HS-5 (cell line): ENCODE results near the gene RPS27.

ENCODE experiments used
- DNase-seq: peaks from one replicate; pipeline ENCODE4 v3.0.0-alpha.2; 2012; ENCODE audit warnings: low read depth

The RPS27 gene

DNA sequence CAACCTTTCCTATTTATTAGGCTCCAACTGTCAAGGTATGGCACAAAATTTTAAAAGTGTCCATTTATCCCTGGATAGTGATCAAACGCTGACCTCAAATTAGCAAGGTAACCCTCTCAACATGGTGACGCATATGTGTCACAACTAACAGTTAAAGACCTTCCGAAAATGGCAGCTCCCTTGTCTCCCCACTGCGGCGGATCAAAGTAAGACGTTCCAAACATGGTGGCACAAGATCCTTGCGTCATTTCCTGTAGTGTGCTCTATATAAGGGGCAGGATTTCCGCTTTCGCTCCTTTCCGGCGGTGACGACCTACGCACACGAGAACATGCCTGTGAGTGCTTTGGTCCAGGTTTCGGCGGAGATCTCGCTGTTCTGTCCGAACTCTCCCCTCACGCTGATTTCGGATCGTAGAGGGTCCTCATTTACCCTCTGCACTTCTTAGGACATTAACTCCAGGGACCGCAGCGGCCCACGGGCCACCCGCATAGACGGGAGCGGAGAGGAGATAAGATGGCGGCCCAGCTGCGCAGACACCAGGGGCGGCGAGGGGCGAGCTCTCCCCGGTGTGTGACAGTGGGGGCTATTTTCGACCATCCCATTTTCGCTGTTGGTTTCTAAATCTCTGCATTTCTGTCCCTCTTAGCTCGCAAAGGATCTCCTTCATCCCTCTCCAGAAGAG, at the start of gene RPS27:
Gene RPS27, plus strand, starts transcription at position 295 of the 683 bp plus-strand sequence. Its CDS starts 35 bp downstream, at position 330.
- peak; percentile 93 for DNase-seq

DNA sequence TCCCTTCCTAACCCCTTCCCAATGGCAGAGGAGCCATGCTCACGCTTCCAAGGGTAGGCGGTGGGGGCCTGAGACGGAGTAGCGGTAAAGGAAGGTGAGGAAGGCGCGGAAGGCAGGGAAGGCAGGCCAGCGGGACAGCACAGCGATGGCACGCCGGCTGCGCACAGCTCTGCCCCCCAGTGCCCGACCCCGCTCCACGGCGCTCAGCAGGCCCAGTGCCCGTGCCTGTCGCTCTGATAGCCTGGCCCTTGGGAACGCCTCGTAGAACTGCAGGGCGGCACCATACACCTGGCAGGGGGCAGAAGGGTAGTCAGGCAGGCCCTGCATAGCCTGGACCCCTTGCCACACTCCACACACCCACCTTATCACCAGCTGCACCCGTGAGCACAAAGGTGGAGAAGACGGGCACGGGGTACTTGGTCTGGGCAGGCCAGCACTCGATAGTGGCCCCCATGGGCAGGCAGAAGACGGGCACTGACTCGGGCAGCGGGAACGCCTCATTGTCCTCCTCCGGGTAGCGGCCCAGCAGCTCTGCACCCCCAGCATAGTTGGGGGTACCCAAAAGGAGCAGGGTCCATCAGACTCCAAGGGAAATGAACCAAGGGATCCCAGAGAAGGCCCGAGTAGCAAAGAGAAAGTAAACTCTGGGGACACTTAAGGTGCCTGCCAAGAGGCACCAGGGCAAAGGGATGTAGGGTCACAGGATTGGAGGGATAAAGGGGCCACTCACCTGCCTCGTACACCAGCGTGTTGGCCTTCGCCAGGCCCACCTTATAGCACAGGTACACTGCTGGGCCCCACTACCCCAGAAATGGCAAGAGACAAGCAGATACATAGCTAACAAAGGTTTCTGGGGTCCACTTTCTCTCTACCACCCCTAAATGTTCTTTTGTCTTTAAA, 48.5 kb upstream of the RPS27 start:
- DNase-seq: no peak

DNA sequence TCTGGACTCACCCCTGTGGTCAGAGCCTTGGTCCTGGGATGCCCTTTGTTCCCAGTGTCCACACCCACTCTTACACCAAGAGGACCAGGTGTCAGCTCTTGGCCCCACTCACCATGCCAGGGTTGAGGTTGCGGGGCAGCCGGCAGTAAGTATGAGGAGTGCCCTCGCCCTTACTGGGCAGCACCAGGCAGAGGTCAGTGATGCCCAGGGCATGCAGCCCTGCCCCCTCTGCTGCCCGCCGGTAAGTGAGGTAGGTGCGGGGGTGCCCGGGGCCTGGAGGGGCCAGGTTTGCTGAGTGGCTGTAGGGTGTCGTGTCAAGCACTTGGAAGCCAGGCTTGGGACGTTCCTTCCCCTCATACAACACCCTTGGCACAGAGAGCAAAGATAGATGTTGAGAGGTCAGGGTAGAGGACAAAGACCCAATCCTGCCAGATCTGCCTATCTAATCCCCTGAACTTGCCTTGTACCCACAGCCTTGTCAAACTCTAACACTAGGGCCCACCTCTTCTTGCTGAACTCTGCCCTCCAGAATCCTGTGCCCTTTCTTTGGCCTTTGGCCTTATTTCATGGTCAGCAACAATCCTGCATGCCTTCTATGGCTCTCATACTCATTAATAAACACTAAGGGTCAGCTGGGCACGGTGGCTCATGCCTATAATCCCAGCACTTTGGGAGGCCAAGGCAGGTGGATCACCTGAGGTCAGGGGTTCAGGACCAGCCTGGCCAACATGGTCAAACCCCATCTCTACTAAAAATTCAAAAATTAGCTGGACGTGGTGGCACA, 47.6 kb upstream of the RPS27 start:
- DNase-seq: no peak

DNA sequence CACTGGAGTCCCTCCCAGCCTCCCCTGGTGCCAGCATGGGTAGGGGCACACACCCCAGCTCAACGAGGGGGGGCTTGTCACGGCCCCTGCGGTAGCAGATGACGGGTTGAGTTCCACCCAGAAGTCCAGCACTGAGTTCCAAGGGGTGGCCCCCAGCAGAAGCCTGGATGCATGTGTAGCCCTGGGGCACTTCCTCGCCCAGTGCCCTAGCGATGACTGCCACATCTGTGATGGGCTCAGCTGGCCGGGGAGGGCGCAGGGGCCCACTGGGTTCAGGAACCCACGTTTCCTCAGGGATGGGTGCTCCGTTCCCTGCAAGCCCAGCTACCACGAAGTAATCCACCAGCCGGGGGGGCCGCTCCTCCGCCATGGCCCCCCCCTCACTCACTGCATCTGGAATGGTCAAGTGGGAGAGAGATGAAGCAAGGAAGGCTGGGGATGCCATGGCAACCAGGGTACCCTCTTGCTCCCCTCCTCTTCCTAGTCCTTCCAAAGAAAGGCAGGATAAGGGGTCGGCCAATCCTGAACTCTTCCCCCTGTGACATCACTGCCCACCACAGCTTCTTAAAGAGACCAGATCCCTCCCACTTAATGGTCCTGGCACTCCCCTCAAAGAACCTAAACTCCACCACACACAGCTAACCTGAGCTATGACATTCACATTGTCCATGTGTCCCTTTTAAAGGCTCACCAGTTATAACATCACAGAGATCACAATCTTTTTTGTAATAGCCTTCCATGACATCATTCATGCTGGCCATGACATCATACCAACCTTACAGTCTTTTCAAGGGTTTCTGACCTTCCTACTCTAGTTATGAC, 46.3 kb upstream of the RPS27 start:
- DNase-seq: no peak

DNA sequence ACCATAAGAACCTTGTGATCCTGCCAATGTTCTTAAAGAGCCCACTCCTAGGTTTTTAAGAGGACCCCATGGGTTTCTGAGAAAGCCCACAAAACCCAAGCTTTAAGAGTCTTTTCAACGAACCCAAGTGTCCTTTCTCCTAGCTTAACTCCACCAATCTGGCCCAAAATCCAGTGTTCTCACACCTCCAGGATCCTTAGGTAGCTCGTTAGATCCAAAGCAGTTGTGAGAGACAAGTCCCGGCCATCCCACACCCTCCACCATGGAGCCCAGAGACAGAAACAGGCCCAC, 45.8 kb upstream of the RPS27 start:
- DNase-seq: no peak

DNA sequence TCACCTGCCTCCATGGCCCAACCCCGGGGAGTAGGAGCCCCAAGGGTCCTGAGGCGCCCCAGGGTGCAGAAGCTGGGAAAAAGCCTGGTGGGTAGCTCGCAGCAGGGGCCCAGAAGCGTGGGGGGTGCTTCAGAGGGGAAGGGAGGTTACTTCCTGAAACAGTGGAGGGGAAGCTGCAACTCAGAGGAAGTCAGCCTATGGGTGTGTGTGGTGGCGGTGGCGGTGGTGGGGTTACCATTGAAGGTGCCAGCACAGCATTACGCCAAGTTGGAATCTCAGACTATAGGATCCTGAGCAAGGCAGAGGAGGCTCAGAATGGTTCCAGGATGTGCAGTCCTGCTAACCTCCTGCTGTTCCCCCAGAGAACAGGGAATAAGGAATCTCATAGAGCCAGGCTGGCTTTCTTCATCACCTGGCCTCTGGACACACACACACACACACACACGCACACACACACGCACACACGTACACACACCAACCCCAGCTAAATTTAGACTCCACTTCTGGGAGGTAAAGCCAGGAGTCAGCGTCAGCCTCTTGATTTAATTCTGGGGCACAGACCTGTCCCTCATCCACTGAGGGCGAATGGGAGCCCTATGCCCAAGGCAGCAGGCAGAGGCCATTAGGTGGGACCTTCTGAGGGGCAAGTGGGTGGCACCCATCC, 45.3 kb upstream of the RPS27 start:
- no peak for DNase-seq

DNA sequence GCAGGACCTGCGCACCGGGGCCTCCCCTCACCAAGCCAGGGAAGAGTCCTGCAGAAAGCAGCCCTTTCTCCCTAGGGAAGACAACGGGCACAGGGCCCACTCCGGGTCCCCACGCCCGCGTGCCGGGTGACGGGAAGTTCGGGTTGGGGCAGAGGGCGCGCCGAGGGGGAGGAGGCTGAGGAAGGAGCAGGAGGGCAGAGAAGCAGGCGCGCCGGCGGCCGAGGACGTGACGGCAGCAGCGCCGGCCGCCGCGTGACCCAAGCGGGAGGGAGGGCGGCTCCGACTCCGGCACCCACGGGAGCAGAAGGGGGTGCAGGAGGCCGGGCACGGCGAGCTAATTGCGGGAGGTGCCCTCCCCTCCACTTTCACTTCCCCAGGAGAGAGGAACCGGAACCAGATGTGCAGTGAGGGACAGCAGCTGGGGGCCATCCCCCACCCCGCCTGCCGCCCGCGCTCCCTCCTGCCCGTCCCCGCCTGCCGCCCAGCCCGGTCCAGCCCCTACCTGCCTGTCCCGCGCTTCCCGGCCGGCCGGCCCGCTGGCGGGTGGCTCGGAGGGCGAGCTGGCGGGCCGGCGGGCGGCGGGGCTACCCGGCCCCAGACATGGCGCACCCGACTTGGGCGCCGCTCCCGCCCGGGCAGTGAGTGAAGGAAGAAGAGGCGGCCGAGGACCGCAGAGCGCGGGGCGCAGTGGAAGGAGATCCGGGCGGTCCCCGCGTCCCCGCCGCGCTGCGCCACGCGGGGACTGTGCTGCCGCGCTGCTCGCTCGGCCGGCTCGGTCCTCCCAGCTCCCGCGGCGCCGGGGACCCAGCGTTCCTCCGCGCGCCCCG, 44.6 kb upstream of the RPS27 start:
- DNase-seq: no peak

DNA sequence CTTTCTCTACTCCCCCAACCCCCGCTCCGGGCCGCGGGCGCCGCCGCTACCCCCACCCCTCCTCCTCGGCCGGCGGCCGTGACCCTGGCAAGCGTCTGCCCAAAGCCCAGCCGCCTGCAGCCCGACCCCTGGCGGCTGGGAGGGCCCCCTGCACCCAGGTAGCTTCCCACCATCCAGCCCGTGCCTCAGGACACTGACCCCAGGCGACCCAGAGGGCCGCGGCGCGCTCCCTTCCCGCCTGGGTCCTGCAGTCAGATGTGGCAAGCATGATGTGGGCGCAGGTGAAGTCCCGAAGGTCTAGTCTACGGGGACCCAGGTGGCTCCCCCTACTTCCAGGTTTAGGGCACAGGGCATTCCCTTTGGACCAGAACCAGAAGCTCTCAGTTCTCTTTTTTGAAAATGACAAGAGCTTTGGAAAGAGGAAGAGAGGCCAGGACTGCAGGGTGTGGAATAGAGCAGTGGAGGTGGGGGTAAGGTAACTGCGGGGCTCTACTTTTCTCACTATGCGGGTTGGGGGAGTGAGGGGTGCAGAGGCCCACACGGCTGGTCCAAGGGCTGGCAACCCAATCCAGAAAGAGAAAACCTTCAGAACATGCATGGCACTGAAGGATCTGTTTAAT, 43.8 kb upstream of the RPS27 start, which contains the start of gene DENND4B:
Gene DENND4B, minus strand, starts transcription at position 97 of the 620 bp plus-strand sequence. CDS start 2,344 bp downstream, outside the sequence.
- no peak for DNase-seq

DNA sequence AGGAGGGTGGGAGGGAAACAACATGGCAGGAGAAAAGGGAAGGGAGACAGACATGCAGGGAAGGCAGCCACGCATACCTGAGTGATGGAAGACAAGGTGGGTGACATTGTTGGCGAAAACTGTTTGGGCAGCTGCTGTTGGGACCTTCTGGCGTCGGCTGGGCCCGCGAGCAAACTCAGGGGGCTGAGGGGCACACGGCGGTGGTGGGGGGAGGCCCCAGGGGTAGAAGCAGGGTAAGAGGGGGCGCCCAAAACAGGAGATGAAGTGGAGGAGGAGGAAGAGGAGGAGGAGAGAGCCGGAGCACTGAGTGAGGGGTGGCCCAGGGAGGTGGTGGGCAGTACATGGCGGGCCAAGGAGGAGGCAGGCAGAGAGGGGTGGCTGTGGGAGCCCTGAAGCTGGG, 39.4 kb upstream of the RPS27 start:
- DNase-seq: no peak

DNA sequence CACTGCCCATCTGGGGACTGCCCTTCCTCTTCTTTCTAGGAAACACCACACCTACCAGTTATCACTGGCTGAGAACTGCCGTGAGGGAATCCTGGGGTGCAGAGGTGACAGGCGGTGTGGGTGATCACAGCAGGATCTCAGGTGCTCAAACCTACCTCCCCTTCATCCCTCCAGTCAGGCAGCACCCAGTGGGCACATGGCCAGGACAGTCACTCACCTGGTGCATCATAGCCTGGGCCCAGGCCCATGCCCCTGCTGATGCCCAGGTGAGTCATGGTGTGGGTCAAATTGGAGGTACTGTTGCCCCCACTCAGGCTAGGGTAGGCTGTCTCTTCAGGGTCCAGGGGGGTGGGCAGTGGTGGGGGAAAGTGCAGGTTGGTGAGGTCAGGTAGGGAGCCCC, 38.8 kb upstream of the RPS27 start:
- no peak for DNase-seq

DNA sequence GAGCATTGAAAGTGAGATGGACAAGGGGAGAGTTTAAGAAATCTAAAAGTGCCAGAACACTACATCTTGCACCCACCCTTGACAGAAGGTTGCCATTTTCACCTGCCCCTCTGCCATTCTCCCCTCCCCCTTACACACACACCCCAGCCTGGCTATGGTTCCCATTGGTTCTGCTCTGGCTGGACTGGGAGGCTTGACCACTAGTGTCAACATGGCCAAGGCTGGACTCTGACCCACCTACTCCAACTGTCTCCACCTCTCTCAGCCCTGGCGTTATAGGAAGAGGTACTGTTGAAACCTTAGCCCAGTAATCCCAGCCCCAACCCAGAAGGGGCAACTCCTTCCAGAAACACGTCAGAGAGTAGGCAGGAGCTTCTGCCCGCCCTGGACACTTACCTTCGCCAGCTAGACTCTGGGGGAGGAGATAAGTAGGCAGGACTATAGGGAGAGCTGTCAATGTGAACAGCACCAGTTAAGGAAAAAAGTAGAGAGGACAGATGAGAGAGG, 36.6 kb upstream of the RPS27 start:
- DNase-seq: no peak

DNA sequence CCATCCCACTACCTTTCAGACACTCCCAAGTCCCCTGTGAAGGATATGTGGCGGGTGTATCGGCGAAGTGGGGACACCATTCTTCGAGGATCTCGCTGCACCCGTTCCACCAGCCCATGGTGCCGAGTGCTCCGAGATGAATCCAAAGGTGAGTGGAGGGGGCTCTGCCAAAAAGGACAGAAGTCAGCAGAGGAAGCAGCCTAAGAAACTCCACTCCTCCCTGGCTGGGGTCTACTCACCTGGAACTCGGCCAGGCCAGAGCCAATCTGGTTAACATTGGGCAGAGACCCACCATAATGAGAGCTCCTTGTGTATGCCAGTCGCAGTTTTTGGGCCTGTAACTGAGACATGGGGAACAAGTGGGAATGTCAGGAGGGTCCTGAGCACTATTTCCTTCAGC, 35.7 kb upstream of the RPS27 start:
- DNase-seq: no peak

DNA sequence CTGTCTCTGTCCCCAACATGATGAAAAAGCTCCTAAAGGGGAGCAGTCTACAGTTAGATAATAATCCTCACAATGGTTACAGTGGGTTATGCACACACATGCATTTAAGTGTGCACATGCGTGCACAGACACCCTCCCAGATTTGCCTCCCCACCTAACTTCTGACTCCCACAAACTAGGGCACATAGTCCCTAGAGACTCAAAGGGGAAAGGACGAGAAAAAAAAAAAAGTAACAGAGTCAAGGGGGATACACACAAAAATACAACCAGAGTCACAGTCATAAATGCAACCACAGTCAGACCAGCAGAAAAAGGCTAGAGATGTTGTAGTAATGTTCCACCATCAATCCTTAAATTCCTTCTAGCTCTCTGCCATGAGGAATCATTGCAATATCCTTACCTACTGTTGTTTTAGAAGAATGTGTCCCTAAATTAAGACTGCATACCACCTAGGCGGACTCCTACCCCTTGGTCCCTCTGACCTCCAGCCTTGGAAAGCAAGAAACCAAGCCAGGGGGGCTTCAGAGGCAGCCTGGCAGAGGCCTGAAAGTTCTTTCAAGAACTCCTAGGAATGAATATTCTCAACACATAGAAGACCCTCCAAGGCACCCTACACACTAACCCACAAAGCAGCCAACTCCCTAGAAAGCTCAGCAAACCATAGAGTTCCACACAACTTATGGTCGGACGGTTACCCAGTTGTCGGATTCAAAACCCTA, 33.4 kb upstream of the RPS27 start:
- no peak for DNase-seq

DNA sequence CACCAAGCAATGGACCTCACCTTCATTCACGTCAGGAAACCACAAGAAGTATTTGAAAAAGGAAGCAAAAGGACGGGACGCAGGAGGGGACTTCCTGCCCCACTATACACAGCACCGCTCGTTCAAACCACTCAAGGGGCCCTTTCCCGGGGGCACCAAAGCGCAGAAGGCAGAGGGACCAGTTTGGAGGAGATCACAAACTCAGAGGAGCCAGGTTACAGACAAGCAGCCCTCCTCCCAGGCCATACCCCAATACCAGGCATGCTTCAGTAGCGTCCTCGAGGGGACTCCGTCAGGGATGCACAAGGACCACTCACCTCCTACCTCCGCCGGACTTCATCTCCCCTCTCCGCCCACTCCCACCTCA, 32.8 kb upstream of the RPS27 start:
- DNase-seq: no peak

DNA sequence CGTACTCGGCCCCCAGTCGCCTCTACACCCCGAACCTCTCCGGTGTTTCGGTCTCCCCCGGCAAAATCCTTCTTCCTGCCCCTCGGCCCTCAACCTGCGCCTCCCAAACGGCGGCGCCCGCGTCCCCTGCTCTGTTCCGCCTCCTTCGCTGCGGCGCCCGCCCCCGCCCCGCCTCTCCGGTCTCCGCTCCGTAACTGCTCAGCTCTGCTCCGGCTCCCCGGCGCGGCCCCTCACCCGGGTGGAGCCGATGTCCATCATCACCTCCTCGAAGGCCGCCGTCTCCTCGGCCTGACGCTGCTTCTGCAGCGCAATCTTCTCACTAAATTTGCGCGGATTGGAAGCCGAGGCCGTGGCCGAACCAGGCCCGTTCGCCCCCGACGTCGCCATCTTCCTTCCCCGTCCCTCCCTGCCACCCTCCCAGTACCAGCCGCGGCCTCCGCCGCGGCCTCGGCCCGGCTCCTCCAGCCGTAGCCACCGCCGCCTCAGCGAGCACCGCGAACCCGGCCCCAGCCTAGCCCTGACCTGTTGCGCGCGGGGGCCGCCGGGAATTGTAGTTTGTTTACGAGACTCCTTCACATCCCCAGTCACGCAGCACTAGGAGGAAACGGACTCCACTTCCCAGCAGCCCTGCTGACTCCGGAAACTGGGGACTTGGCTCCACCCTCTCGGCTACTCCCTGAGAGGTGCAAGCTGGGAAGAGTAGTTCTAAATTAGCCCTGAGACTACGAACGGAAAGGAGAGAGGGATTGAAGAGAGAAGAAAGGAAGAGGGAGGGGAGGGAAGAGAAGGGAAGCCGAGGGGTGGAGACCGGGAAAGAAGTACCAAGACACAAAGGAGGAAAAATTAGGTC, 32.2 kb upstream of the RPS27 start, which contains the start of gene CRTC2:
Gene CRTC2, minus strand, starts transcription at position 502 of the 850 bp plus-strand sequence. Its CDS starts 115 bp downstream, at position 387.
- DNase-seq: peak; percentile 92

DNA sequence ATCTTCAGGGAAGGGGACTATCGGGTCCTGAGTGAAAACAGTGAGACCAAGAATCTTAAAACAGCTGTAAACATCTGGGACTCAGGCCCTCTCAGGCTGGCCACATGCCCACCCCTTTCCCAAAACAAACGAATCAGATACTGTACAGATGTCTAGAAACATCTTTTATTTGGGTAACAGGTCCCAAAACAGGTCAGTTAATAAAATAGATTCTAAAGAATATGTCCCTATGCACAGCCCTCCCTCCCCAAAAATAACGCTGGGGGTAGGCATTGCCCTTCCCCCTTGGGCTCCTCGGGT, 31.7 kb upstream of the RPS27 start:
- DNase-seq: no peak

DNA sequence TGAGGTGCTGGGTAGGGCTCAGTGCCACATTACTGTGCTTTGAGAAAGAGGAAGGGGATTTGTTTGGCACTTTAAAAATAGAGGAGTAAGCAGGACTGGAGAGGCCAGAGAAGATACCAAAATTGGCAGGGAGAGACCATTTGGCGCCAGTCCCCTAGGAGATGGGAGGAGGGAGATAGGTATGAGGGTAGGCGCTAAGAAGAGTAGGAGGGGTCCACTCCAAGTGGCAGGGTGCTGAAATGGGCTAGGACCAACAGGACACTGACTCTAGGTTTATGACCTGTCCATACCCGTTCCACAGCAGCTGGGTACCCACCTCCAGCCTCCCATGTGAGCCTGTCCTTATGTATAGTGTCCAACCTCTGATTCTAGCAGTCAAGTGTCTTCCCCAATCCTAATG, 31.1 kb upstream of the RPS27 start:
- no peak for DNase-seq

DNA sequence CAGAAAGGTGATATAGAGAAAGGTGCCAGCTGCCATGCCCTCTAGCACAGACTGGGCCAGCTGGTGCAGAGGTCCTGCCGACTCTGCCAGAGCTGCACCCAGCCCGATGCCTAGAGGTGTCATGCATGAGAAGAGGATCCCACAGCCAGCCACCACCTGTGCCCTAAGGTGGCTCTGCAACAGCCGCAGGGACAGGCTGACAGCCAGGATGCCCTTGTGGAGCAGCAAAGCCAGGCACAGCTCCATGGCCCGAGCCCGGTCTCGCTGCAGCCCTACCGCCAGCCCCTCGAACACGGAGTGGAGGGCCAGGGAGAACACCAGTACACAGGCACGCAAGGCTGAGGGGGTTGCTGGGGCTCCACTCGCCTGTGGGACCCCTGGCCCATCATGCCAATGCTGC, 30.4 kb upstream of the RPS27 start:
- no peak for DNase-seq
